ENCODE results near the gene PRKAG2.

Gene PRKAG2

GRCh38 chr7:151864561-151864960 lies 12.4 kb downstream of the PRKAG2 start:
- Histone ChIP-seq H3K9me3 (ENCODE audit: insufficient read depth, low read depth, low read length) (no peaks in the 10 kb centered on the region), H3K36me3 (ENCODE audit: insufficient read depth, low read length) (no peaks in the 10 kb centered on the region), H3F3A (ENCODE audit: low read depth) (no peaks in the 10 kb centered on the region), H3K9me2 (replicated peaks; ENCODE audit: low read depth, low read length) (no peaks in the 10 kb centered on the region), H3K4me3 (ENCODE audit: low read length, poor library complexity, severe bottlenecking) (no peak overlapping the region), H3K4me1 (ENCODE audit: insufficient read depth, low read length, poor library complexity, severe bottlenecking) (no peaks in the 10 kb centered on the region), H3K9ac (ENCODE audit: low read depth, low read length, poor library complexity, severe bottlenecking) (no peak overlapping the region), H2AFZ (ENCODE audit: low read length) (no peak overlapping the region), H3K79me2 (ENCODE audit: insufficient read depth, low read length) (no peaks in the 10 kb centered on the region), H4K20me1 (ENCODE audit: insufficient read depth, low read length, poor library complexity, severe bottlenecking) (no peaks in the 10 kb centered on the region), H3K4me2 (ENCODE audit: low read depth, low read length, poor library complexity, severe bottlenecking) (no peak overlapping the region), H3K27me3 (ENCODE audit: insufficient read depth, low read length, poor library complexity, severe bottlenecking) (no peaks in the 10 kb centered on the region)
- TF ChIP-seq EZH2phosphoT487 (IDR thresholded peaks at IDR 0.05; ENCODE audit: borderline replicate concordance): no peak
- no peak for TF ChIP-seq CTCF (conservative IDR thresholded peaks at IDR 0.05; ENCODE audit: low read length)

- no peak overlapping the region for H2AFZ ChIP-seq (ENCODE audit: low read length)
- no peak overlapping the region for H3K4me2 ChIP-seq (ENCODE audit: low read depth, low read length, poor library complexity, severe bottlenecking)
- H3K36me3 ChIP-seq (ENCODE audit: insufficient read depth, low read length): no peaks in the 10 kb centered on the region
Measured at GRCh38 chr7:151864081-151864480, 12.8 kb downstream of the PRKAG2 start.

GRCh38 chr7:151863386-151864079 lies 13.4 kb downstream of the PRKAG2 start:
- H3K9me2 ChIP-seq (replicated peaks; ENCODE audit: low read depth, low read length): no peaks in the 10 kb centered on the region
- TF ChIP-seq EZH2phosphoT487 (IDR thresholded peaks at IDR 0.05; ENCODE audit: borderline replicate concordance) (no peak), CTCF (conservative IDR thresholded peaks at IDR 0.05; ENCODE audit: low read length) (peak; percentile 44)
- no peak overlapping the region for H2AFZ ChIP-seq (ENCODE audit: low read length)
- H3K36me3 ChIP-seq (ENCODE audit: insufficient read depth, low read length): no peaks in the 10 kb centered on the region
- no peak overlapping the region for H3K4me2 ChIP-seq (ENCODE audit: low read depth, low read length, poor library complexity, severe bottlenecking)
- H3K9ac ChIP-seq (ENCODE audit: low read depth, low read length, poor library complexity, severe bottlenecking): no peak overlapping the region
- H3K9me3 ChIP-seq (ENCODE audit: insufficient read depth, low read depth, low read length): no peaks in the 10 kb centered on the region
- no peaks in the 10 kb centered on the region for H3F3A ChIP-seq (ENCODE audit: low read depth)
- no peaks in the 10 kb centered on the region for H3K79me2 ChIP-seq (ENCODE audit: insufficient read depth, low read length)
- no peaks in the 10 kb centered on the region for H3K4me1 ChIP-seq (ENCODE audit: insufficient read depth, low read length, poor library complexity, severe bottlenecking)
- H3K4me3 ChIP-seq (ENCODE audit: low read length, poor library complexity, severe bottlenecking): no peak overlapping the region
- H3K27me3 ChIP-seq (ENCODE audit: insufficient read depth, low read length, poor library complexity, severe bottlenecking): no peaks in the 10 kb centered on the region
- H4K20me1 ChIP-seq (ENCODE audit: insufficient read depth, low read length, poor library complexity, severe bottlenecking): no peaks in the 10 kb centered on the region

More at GRCh38 chr7:151864081-151864480, 12.8 kb downstream of the PRKAG2 start:
- TF ChIP-seq CTCF (conservative IDR thresholded peaks at IDR 0.05; ENCODE audit: low read length) (no peak), EZH2phosphoT487 (IDR thresholded peaks at IDR 0.05; ENCODE audit: borderline replicate concordance) (no peak)
- no peaks in the 10 kb centered on the region for H3K27me3 ChIP-seq (ENCODE audit: insufficient read depth, low read length, poor library complexity, severe bottlenecking)
- no peaks in the 10 kb centered on the region for H3K9me2 ChIP-seq (replicated peaks; ENCODE audit: low read depth, low read length)
- no peaks in the 10 kb centered on the region for H3K79me2 ChIP-seq (ENCODE audit: insufficient read depth, low read length)
- H3K4me3 ChIP-seq (ENCODE audit: low read length, poor library complexity, severe bottlenecking): no peak overlapping the region
- H3K9me3 ChIP-seq (ENCODE audit: insufficient read depth, low read depth, low read length): no peaks in the 10 kb centered on the region
- H4K20me1 ChIP-seq (ENCODE audit: insufficient read depth, low read length, poor library complexity, severe bottlenecking): no peaks in the 10 kb centered on the region
- H3F3A ChIP-seq (ENCODE audit: low read depth): no peaks in the 10 kb centered on the region
- H3K9ac ChIP-seq (ENCODE audit: low read depth, low read length, poor library complexity, severe bottlenecking): no peak overlapping the region
- no peaks in the 10 kb centered on the region for H3K4me1 ChIP-seq (ENCODE audit: insufficient read depth, low read length, poor library complexity, severe bottlenecking)
